ENCODE results near the gene LRRC7. TPM values are rescaled to one million over a fixed set of nuclear protein-coding genes. Genes with fewer than 3 reads are reported as not detected.

Gene LRRC7
- total RNA-seq, 2 donors from 2014 or later = not detected

DNA sequence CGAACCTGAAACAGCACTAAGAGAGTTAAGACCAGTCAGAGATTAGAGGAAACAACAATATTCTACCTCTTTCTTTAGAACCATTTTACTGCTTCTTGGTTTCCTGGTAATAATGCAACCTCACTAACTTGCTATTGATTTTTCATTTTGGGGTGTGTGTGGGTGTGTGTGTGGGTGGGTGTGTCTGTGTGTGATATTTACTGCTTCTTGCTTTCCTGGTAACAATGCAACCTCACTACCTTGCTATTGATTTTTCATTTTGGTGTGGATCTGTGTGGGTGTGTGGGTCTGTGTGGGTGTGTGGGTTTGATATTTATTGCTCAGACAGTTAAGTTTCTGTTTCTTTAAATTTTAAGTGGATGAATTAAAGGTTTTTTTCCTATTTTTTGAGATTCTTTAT is 208.8 kb downstream of the LRRC7 start:
- Mint-ChIP-seq H3K4me3 (no peak overlapping the region), H3K36me3 (ENCODE audit: low read depth) (no peaks in the 10 kb centered on the region), H3K27ac (no peak overlapping the region), H3K4me1 (no peaks in the 10 kb centered on the region), H3K27me3 (no peaks in the 10 kb centered on the region)
- H3K9me3 ChIP-seq (ENCODE audit: control insufficient read depth, low read length, poor library complexity, severe bottlenecking) = no peaks in the 10 kb centered on the region
- DNase-seq (no peak), ATAC-seq (no peak)

- Mint-ChIP-seq H3K4me1 (no peaks in the 10 kb centered on the region), H3K27ac (no peak overlapping the region), H3K27me3 (no peaks in the 10 kb centered on the region), H3K4me3 (no peak overlapping the region), H3K36me3 (ENCODE audit: low read depth) (no peaks in the 10 kb centered on the region)
- no peaks in the 10 kb centered on the region for H3K9me3 ChIP-seq (ENCODE audit: control insufficient read depth, low read length, poor library complexity, severe bottlenecking)
- ATAC-seq = no peak
- DNase-seq = no peak
Observed at GRCh38 chr1:69777423-69777822, 209.7 kb downstream of the LRRC7 start.

DNA sequence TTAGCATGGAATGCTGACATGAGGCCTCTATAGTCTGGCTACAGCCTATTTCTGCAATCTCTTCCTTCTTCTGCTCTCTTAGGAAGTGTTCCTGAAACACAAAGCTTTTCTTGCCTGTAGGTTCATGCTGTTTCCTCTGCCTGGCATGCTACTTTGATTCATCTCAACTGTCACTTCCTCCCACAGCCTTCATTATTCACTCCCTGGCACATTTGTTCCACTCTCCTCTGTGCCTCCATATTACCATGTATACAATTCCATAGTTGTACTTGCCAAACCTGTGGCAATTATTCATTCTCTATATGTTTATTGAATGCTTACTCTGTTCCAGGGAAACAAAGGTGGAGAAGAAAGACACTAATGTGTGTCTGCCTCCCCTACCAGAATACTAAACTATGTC is 210.2 kb downstream of the LRRC7 start:
- no peaks in the 10 kb centered on the region for H3K9me3 ChIP-seq (ENCODE audit: control insufficient read depth, low read length, poor library complexity, severe bottlenecking)
- H3K27ac Mint-ChIP-seq = no peak overlapping the region
- H3K36me3 Mint-ChIP-seq (ENCODE audit: low read depth) = no peaks in the 10 kb centered on the region
- no peaks in the 10 kb centered on the region for H3K27me3 Mint-ChIP-seq
- ATAC-seq (no peak), DNase-seq (no peak)
- no peak overlapping the region for H3K4me3 Mint-ChIP-seq
- no peaks in the 10 kb centered on the region for H3K4me1 Mint-ChIP-seq

GRCh38 chr1:69787151-69787550 is 219.4 kb downstream of the LRRC7 start:
- H3K27ac Mint-ChIP-seq = no peak overlapping the region
- H3K9me3 ChIP-seq (ENCODE audit: control insufficient read depth, low read length, poor library complexity, severe bottlenecking) = no peaks in the 10 kb centered on the region
- H3K4me1 Mint-ChIP-seq = no peaks in the 10 kb centered on the region
- no peaks in the 10 kb centered on the region for H3K36me3 Mint-ChIP-seq (ENCODE audit: low read depth)
- ATAC-seq (no peak), DNase-seq (no peak)
- H3K4me3 Mint-ChIP-seq = no peak overlapping the region
- no peaks in the 10 kb centered on the region for H3K27me3 Mint-ChIP-seq

DNA sequence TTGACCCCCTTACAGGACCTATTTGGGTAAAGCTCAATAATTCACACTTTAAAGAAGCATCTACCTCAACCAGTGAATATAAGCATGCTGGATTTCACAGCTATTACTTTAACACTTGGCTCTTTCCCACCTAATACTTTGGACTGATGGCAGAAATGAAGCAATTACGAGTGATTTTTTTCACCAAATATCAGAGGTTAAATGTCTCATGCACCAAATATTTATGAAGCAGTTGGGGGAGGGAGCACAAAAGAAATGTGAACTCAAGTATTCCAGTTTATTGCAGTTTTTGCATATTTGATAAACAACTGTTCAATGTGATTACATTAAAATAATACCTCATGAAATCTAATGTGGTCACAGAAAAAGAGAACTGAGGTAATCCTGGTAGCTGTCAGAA is 223.6 kb downstream of the LRRC7 start:
- Mint-ChIP-seq H3K36me3 (ENCODE audit: low read depth) (no peaks in the 10 kb centered on the region), H3K27ac (no peak overlapping the region)

DNA sequence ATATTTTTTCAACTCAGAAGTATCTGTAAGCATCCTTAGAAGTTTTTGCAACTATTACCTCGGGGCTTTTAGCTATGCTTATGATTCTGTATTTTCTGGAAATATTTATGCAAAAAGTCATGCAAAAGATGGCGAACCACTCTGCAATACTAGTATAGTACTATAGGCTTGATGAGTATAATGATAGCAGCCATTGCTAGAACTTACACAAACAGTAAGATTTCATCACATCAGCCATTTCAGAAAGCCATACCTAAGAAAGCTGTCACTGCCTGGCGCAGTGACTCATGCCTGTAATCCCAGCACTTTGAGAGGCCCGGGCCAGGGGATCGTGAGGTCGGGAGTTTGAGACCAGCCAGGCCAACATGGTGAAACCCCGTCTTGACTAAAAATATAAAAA is 227.1 kb downstream of the LRRC7 start:
- no peaks in the 10 kb centered on the region for H3K36me3 Mint-ChIP-seq (ENCODE audit: low read depth)
- no peaks in the 10 kb centered on the region for H3K27me3 Mint-ChIP-seq
- H3K4me3 Mint-ChIP-seq = no peak overlapping the region
- H3K4me1 Mint-ChIP-seq = no peaks in the 10 kb centered on the region
- DNase-seq (no peak), ATAC-seq (no peak)
- H3K27ac Mint-ChIP-seq = no peak overlapping the region
- H3K9me3 ChIP-seq (ENCODE audit: control insufficient read depth, low read length, poor library complexity, severe bottlenecking) = no peaks in the 10 kb centered on the region

More for the DNA sequence above, 223.6 kb downstream of the LRRC7 start:
- ATAC-seq = no peak
- H3K27me3 Mint-ChIP-seq = no peaks in the 10 kb centered on the region
- no peak overlapping the region for H3K4me3 Mint-ChIP-seq
- DNase-seq = no peak
- no peaks in the 10 kb centered on the region for H3K4me1 Mint-ChIP-seq
- H3K9me3 ChIP-seq (ENCODE audit: control insufficient read depth, low read length, poor library complexity, severe bottlenecking) = no peaks in the 10 kb centered on the region

GRCh38 chr1:69814926-69815325 is 247.2 kb downstream of the LRRC7 start:
- H3K27ac Mint-ChIP-seq = no peak overlapping the region
- H3K36me3 Mint-ChIP-seq (ENCODE audit: low read depth) = no peaks in the 10 kb centered on the region
- H3K4me1 Mint-ChIP-seq = no peaks in the 10 kb centered on the region
- no peaks in the 10 kb centered on the region for H3K27me3 Mint-ChIP-seq
- H3K4me3 Mint-ChIP-seq = no peak overlapping the region
- no peak for ATAC-seq
- no peak for DNase-seq
- no peaks in the 10 kb centered on the region for H3K9me3 ChIP-seq (ENCODE audit: control insufficient read depth, low read length, poor library complexity, severe bottlenecking)

GRCh38 chr1:69824932-69825331 is 257.2 kb downstream of the LRRC7 start:
- Mint-ChIP-seq H3K27me3 (no peaks in the 10 kb centered on the region), H3K36me3 (ENCODE audit: low read depth) (no peaks in the 10 kb centered on the region)
- ATAC-seq = no peak

GRCh38 chr1:69827732-69828131 is 260.0 kb downstream of the LRRC7 start:
- H3K27me3 Mint-ChIP-seq = no peaks in the 10 kb centered on the region
- H3K4me1 Mint-ChIP-seq = no peaks in the 10 kb centered on the region
- H3K4me3 Mint-ChIP-seq = no peak overlapping the region
- H3K9me3 ChIP-seq (ENCODE audit: control insufficient read depth, low read length, poor library complexity, severe bottlenecking) = no peaks in the 10 kb centered on the region
- DNase-seq (no peak), ATAC-seq (no peak)
- H3K36me3 Mint-ChIP-seq (ENCODE audit: low read depth) = no peaks in the 10 kb centered on the region
- H3K27ac Mint-ChIP-seq = no peak overlapping the region

More at GRCh38 chr1:69824932-69825331, 257.2 kb downstream of the LRRC7 start:
- Mint-ChIP-seq H3K27ac (no peak overlapping the region), H3K4me3 (no peak overlapping the region), H3K4me1 (no peaks in the 10 kb centered on the region)
- DNase-seq = no peak
- H3K9me3 ChIP-seq (ENCODE audit: control insufficient read depth, low read length, poor library complexity, severe bottlenecking) = no peaks in the 10 kb centered on the region

- no peaks in the 10 kb centered on the region for H3K9me3 ChIP-seq (ENCODE audit: control insufficient read depth, low read length, poor library complexity, severe bottlenecking)
- no peak overlapping the region for H3K4me3 Mint-ChIP-seq
- H3K27ac Mint-ChIP-seq = no peak overlapping the region
- no peaks in the 10 kb centered on the region for H3K36me3 Mint-ChIP-seq (ENCODE audit: low read depth)
- H3K27me3 Mint-ChIP-seq = no peaks in the 10 kb centered on the region
- ATAC-seq = no peak
- no peaks in the 10 kb centered on the region for H3K4me1 Mint-ChIP-seq
- no peak for DNase-seq
Observed at GRCh38 chr1:69833536-69833935, 265.8 kb downstream of the LRRC7 start.

DNA sequence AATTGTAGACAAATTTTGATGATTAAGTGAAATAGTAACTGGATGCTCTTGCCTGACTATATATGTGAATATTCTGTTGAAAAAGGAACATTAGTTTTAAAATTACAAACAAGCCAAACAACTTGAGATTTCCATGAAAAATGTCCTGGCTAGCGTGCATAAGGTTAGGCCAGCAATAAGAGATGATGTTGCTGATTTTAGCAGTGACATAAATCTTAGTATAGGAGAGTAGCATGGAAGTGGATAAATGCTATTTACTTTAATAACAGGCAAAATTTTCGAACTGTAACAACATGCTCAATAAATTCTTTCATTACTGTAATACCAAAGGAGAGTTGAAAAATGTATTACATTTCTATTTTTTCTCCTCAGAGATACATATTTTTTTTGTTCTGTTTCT is 266.6 kb downstream of the LRRC7 start:
- H3K27ac Mint-ChIP-seq = no peak overlapping the region
- no peaks in the 10 kb centered on the region for H3K9me3 ChIP-seq (ENCODE audit: control insufficient read depth, low read length, poor library complexity, severe bottlenecking)
- no peaks in the 10 kb centered on the region for H3K4me1 Mint-ChIP-seq
- no peaks in the 10 kb centered on the region for H3K27me3 Mint-ChIP-seq
- ATAC-seq (no peak), DNase-seq (no peak)
- H3K4me3 Mint-ChIP-seq = no peak overlapping the region
- H3K36me3 Mint-ChIP-seq (ENCODE audit: low read depth) = no peaks in the 10 kb centered on the region

GRCh38 chr1:69835955-69836354 is 268.2 kb downstream of the LRRC7 start:
- no peaks in the 10 kb centered on the region for H3K9me3 ChIP-seq (ENCODE audit: control insufficient read depth, low read length, poor library complexity, severe bottlenecking)
- Mint-ChIP-seq H3K4me3 (no peak overlapping the region), H3K36me3 (ENCODE audit: low read depth) (no peaks in the 10 kb centered on the region), H3K27me3 (no peaks in the 10 kb centered on the region), H3K27ac (no peak overlapping the region), H3K4me1 (no peaks in the 10 kb centered on the region)
- DNase-seq = no peak
- no peak for ATAC-seq

GRCh38 chr1:69836971-69837636 is 269.4 kb downstream of the LRRC7 start:
- no peaks in the 10 kb centered on the region for H3K27me3 Mint-ChIP-seq
- no peaks in the 10 kb centered on the region for H3K4me1 Mint-ChIP-seq
- no peak overlapping the region for H3K27ac Mint-ChIP-seq
- DNase-seq (no peak), ATAC-seq (no peak)
- no peaks in the 10 kb centered on the region for H3K36me3 Mint-ChIP-seq (ENCODE audit: low read depth)
- H3K9me3 ChIP-seq (ENCODE audit: control insufficient read depth, low read length, poor library complexity, severe bottlenecking) = no peaks in the 10 kb centered on the region
- no peak overlapping the region for H3K4me3 Mint-ChIP-seq

DNA sequence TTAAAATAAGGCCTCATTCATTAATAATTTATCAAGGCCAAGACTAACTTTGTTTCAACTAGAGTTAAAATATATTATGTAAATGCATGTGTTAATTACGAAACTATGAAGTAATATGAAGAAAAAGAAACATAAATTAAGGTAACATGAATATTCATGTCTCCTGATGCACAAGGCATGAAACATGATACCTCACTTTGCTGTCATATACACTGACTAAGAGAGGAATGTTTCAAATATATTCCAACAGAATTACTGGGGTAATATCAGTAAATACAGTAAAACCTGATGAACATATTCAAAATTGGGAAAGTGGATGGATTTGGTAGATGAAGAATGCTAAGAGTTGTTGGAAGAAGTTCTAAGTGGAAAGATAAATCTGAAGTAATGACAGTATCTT is 274.6 kb downstream of the LRRC7 start:
- no peak overlapping the region for H3K4me3 Mint-ChIP-seq
- no peak overlapping the region for H3K27ac Mint-ChIP-seq
- H3K27me3 Mint-ChIP-seq = no peaks in the 10 kb centered on the region
- H3K36me3 Mint-ChIP-seq (ENCODE audit: low read depth) = no peaks in the 10 kb centered on the region
- ATAC-seq (no peak), DNase-seq (no peak)
- no peaks in the 10 kb centered on the region for H3K9me3 ChIP-seq (ENCODE audit: control insufficient read depth, low read length, poor library complexity, severe bottlenecking)
- H3K4me1 Mint-ChIP-seq = no peaks in the 10 kb centered on the region
